IMR-90 (cell line): ENCODE measurements around the gene ST7. TPM values are rescaled to one million over a fixed set of nuclear protein-coding genes. Genes with fewer than 3 reads are reported as not detected.

Experiments
- ATAC-seq: fragments of 200-7000 bp; cut with Tn5 transposase; 2 replicates; pipeline ENCODE4 v1.9.1; 2020; ENCODE audit warnings: low read depth, mild to moderate bottlenecking, moderate library complexity
- BruUV-seq: library from RNA; stranded (reverse); fragments of 400-500 nt; replicated peaks from 2 replicates; lab custom pipeline; 2021; lab: Mats Ljungman, UMichigan
- CTCF ChIA-PET: fragments of 300-600 bp; formaldehyde crosslinking; extraction: SDS; loops from one replicate; lab custom pipeline; 2021; ENCODE audit warnings: antibody characterized with exemption; lab: Yijun Ruan, JAX
- POLR2A ChIA-PET: fragments of 300-600 bp; sonication (Branson Sonifier 250); formaldehyde crosslinking; loops from one replicate; lab custom pipeline; 2022; ENCODE audit warnings: antibody characterized with exemption; ENCODE audit not compliant: unreplicated experiment; lab: Charles Lee
- DNase-seq: peaks from one replicate; pipeline ENCODE4 v3.0.0; 2013
- H2AFZ ChIP-seq: replicated peaks from 2 replicates; pipeline ENCODE3; 2013; ENCODE audit warnings: low read length, mild to moderate bottlenecking; ENCODE audit not compliant: poor library complexity
- H2AK5ac ChIP-seq: 2 replicates; pipeline ENCODE4 v1.6.1; 2013; ENCODE audit warnings: low read depth, low read length, inconsistent platforms
- H2AK9ac ChIP-seq: replicated peaks from 2 replicates; pipeline ENCODE3; 2013; ENCODE audit warnings: mild to moderate bottlenecking, low read depth, low read length, moderate library complexity; ENCODE audit not compliant: poor library complexity
- H2BK120ac ChIP-seq: 2 replicates; pipeline ENCODE4 v1.6.1; 2013; ENCODE audit warnings: low read depth, low read length, inconsistent platforms
- H2BK15ac ChIP-seq: 3 replicates; pipeline ENCODE4 v1.6.1; 2013; ENCODE audit warnings: low read depth, low read length, inconsistent platforms
- H2BK20ac ChIP-seq: 2 replicates; pipeline ENCODE4 v1.6.1; 2013; ENCODE audit warnings: low read depth, mild to moderate bottlenecking, inconsistent platforms, low read length, moderate library complexity
- H2BK5ac ChIP-seq: 2 replicates; pipeline ENCODE4 v1.6.1; 2013; ENCODE audit warnings: mild to moderate bottlenecking, low read depth, low read length, inconsistent platforms; ENCODE audit not compliant: poor library complexity, severe bottlenecking
- H3K14ac ChIP-seq: replicated peaks from 2 replicates; pipeline ENCODE4 v1.6.1; 2013; ENCODE audit warnings: low read depth, low read length, inconsistent platforms
- H3K18ac ChIP-seq: 2 replicates; pipeline ENCODE4 v1.6.1; 2013; ENCODE audit warnings: low read depth, low read length, control low read depth
- H3K23ac ChIP-seq: 2 replicates; pipeline ENCODE4 v1.6.1; 2013; ENCODE audit warnings: low read depth, low read length, inconsistent platforms
- H3K27ac ChIP-seq: 2 replicates; pipeline ENCODE4 v1.5.1; 2013; ENCODE audit warnings: mild to moderate bottlenecking, control low read depth, low read length; ENCODE audit not compliant: insufficient read depth
- H3K27me3 ChIP-seq: 2 replicates; pipeline ENCODE4 v1.6.1; 2013; ENCODE audit warnings: low read length; ENCODE audit not compliant: control insufficient read depth, insufficient read depth
- H3K36me3 ChIP-seq: 2 replicates; pipeline ENCODE4 v1.6.1; 2013; ENCODE audit warnings: low read length, mixed read lengths; ENCODE audit not compliant: control insufficient read depth, insufficient read depth
- H3K4ac ChIP-seq: 2 replicates; pipeline ENCODE4 v1.6.1; 2013; ENCODE audit warnings: low read depth, low read length, inconsistent platforms
- H3K4me1 ChIP-seq: 2 replicates; pipeline ENCODE4 v1.6.1; 2013; ENCODE audit warnings: low read length, mixed read lengths; ENCODE audit not compliant: control insufficient read depth, insufficient read depth
- H3K4me2 ChIP-seq: 2 replicates; pipeline ENCODE4 v1.6.1; 2013; ENCODE audit warnings: low read depth, mild to moderate bottlenecking, control low read depth, low read length, moderate library complexity
- H3K4me3 ChIP-seq: 2 replicates; pipeline ENCODE4 v1.5.1; 2013; ENCODE audit warnings: low read depth, mild to moderate bottlenecking, control low read depth, low read length, moderate library complexity; ENCODE audit not compliant: insufficient read depth
- H3K56ac ChIP-seq: 2 replicates; pipeline ENCODE4 v1.6.1; 2013; ENCODE audit warnings: low read length, inconsistent platforms; ENCODE audit not compliant: insufficient read depth; ENCODE audit errors: extremely low read depth
- H3K79me1 ChIP-seq, 2 experiments: 2 replicates each; pipeline ENCODE4 v1.6.1; 2013; ENCODE audit warnings: low read length in 2 of 2, inconsistent platforms in 1 of 2, low read depth in 1 of 2
- H3K9ac ChIP-seq: 2 replicates; pipeline ENCODE4 v1.6.1; 2013; ENCODE audit warnings: low read depth, low read length, control low read depth
- H3K9me1 ChIP-seq: 2 replicates; pipeline ENCODE4 v1.6.1; 2013; ENCODE audit warnings: low read length, inconsistent platforms; ENCODE audit not compliant: insufficient read depth
- H3K9me3 ChIP-seq: 2 replicates; pipeline ENCODE4 v1.6.1; 2013; ENCODE audit warnings: low read length; ENCODE audit not compliant: control insufficient read depth, insufficient read depth
- H4K20me1 ChIP-seq: 2 replicates; pipeline ENCODE4 v1.6.1; 2013; ENCODE audit warnings: low read length, inconsistent platforms; ENCODE audit not compliant: insufficient read depth
- H4K5ac ChIP-seq: 2 replicates; pipeline ENCODE4 v1.6.1; 2013; ENCODE audit warnings: mild to moderate bottlenecking, low read depth, low read length, control low read depth
- H4K8ac ChIP-seq, 2 experiments: 2 replicates each; pipeline ENCODE4 v1.6.1; 2013; ENCODE audit warnings: low read depth in 2 of 2, low read length in 2 of 2, control low read depth in 1 of 2, inconsistent platforms in 1 of 2
- H4K91ac ChIP-seq: 2 replicates; pipeline ENCODE4 v1.6.1; 2013; ENCODE audit warnings: low read depth, low read length, inconsistent platforms; ENCODE audit not compliant: insufficient read depth
- BHLHE40 ChIP-seq: fragments of 150-350 bp; IDR thresholded peaks from 2 replicates; pipeline ENCODE4 v1.6.1; 2016; ENCODE audit warnings: mild to moderate bottlenecking, low read depth, low read length
- CEBPB ChIP-seq: IDR thresholded peaks from 2 replicates; pipeline ENCODE4 v1.6.1; 2012; ENCODE audit warnings: low read depth, low read length, improper control_type of control experiment
- CHD1 ChIP-seq: IDR thresholded peaks from 2 replicates; pipeline ENCODE4 v1.6.1; 2012; ENCODE audit warnings: low read depth, low read length, improper control_type of control experiment
- FOS ChIP-seq: fragments of 150-350 bp; IDR thresholded peaks from 2 replicates; pipeline ENCODE4 v1.6.1; 2016; ENCODE audit warnings: low read depth, low read length
- MAFK ChIP-seq: IDR thresholded peaks from 2 replicates; pipeline ENCODE4 v1.6.1; 2012; ENCODE audit warnings: low read depth, low read length, improper control_type of control experiment
- MAZ ChIP-seq: IDR thresholded peaks from 2 replicates; pipeline ENCODE4 v1.6.1; 2012; ENCODE audit warnings: low read depth, mild to moderate bottlenecking, low read length, improper control_type of control experiment, moderate library complexity, borderline replicate concordance
- MXI1 ChIP-seq: IDR thresholded peaks from 2 replicates; pipeline ENCODE4 v1.6.1; 2012; ENCODE audit warnings: low read depth, mild to moderate bottlenecking, low read length, moderate library complexity, borderline replicate concordance
- NFE2L2 ChIP-seq: fragments of 150-350 bp; IDR thresholded peaks from 2 replicates; pipeline ENCODE4 v1.6.1; 2016; ENCODE audit warnings: low read depth, mild to moderate bottlenecking, low read length
- POLR2A ChIP-seq: IDR thresholded peaks from 2 replicates; pipeline ENCODE4 v1.6.1; 2012; ENCODE audit warnings: mild to moderate bottlenecking, low read depth, low read length
- RAD21 ChIP-seq: IDR thresholded peaks from 2 replicates; pipeline ENCODE4 v1.6.1; 2012; ENCODE audit warnings: low read length, improper control_type of control experiment
- RCOR1 ChIP-seq: IDR thresholded peaks from 2 replicates; pipeline ENCODE4 v1.6.1; 2012; ENCODE audit warnings: mild to moderate bottlenecking, low read length, improper control_type of control experiment; ENCODE audit not compliant: insufficient replicate concordance
- WGBS, 2 experiments: methylation state at CpG; one replicate each; pipeline versions ENCODE4 v1.1.5 to v1.1.7; 2013; ENCODE audit warnings: missing lambda C conversion rate in 2 of 2; ENCODE audit not compliant: insufficient read length in 1 of 2; ENCODE audit errors: extremely low coverage in 2 of 2; 5-methylcytosine and 5-hydroxymethylcytosine counted together
- dilution Hi-C: fragments of 300-500 bp; cut with HindIII; formaldehyde crosslinking; loops from one replicate; pipeline ENCODE4 v1.14.3; 2018; ENCODE audit warnings: low sequenced_read_pairs; ENCODE audit not compliant: unreplicated experiment
- in situ Hi-C: fragments of 300-500 bp; cut with MboI; formaldehyde crosslinking; loops from 3 replicates; pipeline ENCODE4 v1.14.3; 2019; ENCODE audit warnings: low sequenced_read_pairs, inconsistent platforms, mixed read lengths
- intact Hi-C: fragments of 100-400 bp; cut with micrococcal nuclease; formaldehyde crosslinking; loops from 2 replicates; pipeline ENCODE4 v1.10.0; 2022
- polyA plus RNA-seq, 3 experiments: library from polyadenylated mRNA; depleted of rRNA; stranded (reverse); fragments of >200 nt; gene quantifications; 2 replicates each; pipeline ENCODE4 v1.2.3, GENCODE V29; 2012; ENCODE audit warnings: low replicate concordance in 1 of 3
- total RNA-seq: library from RNA; depleted of rRNA; stranded (reverse); fragments of >200 nt; gene quantifications from 2 replicates; pipeline ENCODE4 v1.2.3, GENCODE V29; 2012
- TF ChIP-seq, protein P1 (sequence below): fragments of 150-350 bp; IDR thresholded peaks from 2 replicates; pipeline ENCODE4 v1.6.1; 2016; ENCODE audit warnings: low read depth, mild to moderate bottlenecking, low read length, moderate library complexity, borderline replicate concordance
- TF ChIP-seq, protein P2 (sequence below): fragments of 150-350 bp; IDR thresholded peaks from 2 replicates; pipeline ENCODE4 v1.6.1; 2017; ENCODE audit warnings: mild to moderate bottlenecking, antibody characterized with exemption, low read length, low read depth
- TF ChIP-seq, protein P3 (sequence below): conservative IDR thresholded peaks from 2 replicates; pipeline ENCODE4 v1.5.1; 2012; ENCODE audit warnings: mild to moderate bottlenecking, low read depth, low read length, improper control_type of control experiment

ST7 gene
- total and polyA plus RNA-seq, 2 of the 4 experiments (the other 2 are of a cell fraction): 18.6 to 26.0 TPM

DNA sequence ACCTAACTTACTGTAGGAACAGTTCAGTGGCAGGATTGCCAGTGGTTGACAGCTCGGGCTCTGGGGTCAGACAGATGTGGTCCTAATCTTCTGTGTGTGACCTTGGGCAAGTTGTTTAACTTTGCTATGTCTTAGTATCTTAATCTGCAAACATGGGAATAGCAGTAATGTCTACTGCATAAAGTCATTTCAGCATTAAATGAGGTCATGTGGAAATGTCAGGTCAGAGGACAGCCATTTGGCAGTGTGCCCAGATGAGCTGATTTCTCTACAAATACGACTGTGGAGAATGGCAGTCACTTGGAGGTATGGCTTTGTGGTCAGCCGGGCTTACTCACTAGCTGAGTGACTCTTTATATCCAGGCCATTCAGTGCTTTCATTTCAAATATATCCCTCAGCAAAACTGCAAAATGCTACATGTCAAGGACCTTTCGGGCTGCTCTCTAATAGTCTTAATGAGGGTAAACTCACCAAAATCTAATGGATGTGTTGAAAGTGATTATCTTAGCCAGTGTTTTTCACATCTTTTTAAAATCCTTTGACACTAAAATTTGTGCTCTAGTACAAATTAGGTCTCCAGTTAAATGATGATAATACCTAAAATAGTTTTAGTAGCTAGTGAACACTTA, 171.4 kb downstream of the ST7 start:
- peak overlapping the region; percentile 49 for H3K4me2 ChIP-seq
- no peak overlapping the region for H3K14ac ChIP-seq
- H4K5ac ChIP-seq: no peak overlapping the region
- H3K56ac ChIP-seq: no peak overlapping the region
- H3K79me1 ChIP-seq: peaks cover 4% of the 10 kb centered on the region in 2 experiments; a peak in 1 of 4 replicates
- peak overlapping the region; percentile 40; the same call in 1 of the 2 replicates for H3K18ac ChIP-seq
- peak overlapping the region; percentile 22; the same call in 1 of the 2 replicates for H2AK5ac ChIP-seq
- no TSS peak for BruUV-seq
- peak overlapping the region; percentile 69 for H3K4ac ChIP-seq
- ChIA-PET POLR2A (no interaction called here), CTCF (interaction anchor here (0.9 to 1.7 kb wide), 2 partner anchors 9 to 194 kb away, joined by 3 to 4 read pairs; no protein-coding TSS in a partner anchor)
- ATAC-seq (peak; percentile 80), DNase-seq (peak; percentile 97)
- no peak overlapping the region for H2AK9ac ChIP-seq
- peaks cover 11% of the 10 kb centered on the region for H3K4me1 ChIP-seq
- H2BK20ac ChIP-seq: peak overlapping the region; percentile 23; the same call in 1 of the 2 replicates
- H3K27ac ChIP-seq: no peak overlapping the region; the same call in 1 of the 2 replicates
- no peak overlapping the region for H3K4me3 ChIP-seq
- no peak overlapping the region for H2BK15ac ChIP-seq
- 0 out of 2 replicates have a peak, but pooled peaks cover 3% of the 10 kb centered on the region for H3K9me1 ChIP-seq
- intact Hi-C loops (loop anchor here (5.0 kb wide), 2 partner anchors 263 to 593 kb away; no protein-coding TSS in a partner anchor), dilution Hi-C loops (no loop called here), in situ Hi-C loops (no loop called here)
- H4K8ac ChIP-seq: peak overlapping the region in 1 of 2 experiments; percentile 38; a peak in 1 of 4 replicates
- no peak overlapping the region for H4K91ac ChIP-seq
- H3K9me3 ChIP-seq: no peaks in the 10 kb centered on the region
- H3K36me3 ChIP-seq: no peaks in the 10 kb centered on the region
- no peaks in the 10 kb centered on the region for H4K20me1 ChIP-seq
- no CpG with 5 or more reads among the region's 4 CpGs for WGBS, 2 experiments
- no peaks in the 10 kb centered on the region for H3K27me3 ChIP-seq
- H2AFZ ChIP-seq: no peak overlapping the region
- no peak overlapping the region for H3K9ac ChIP-seq
- H3K23ac ChIP-seq: peak overlapping the region; percentile 27; the same call in 1 of the 2 replicates
- H2BK120ac ChIP-seq: 0 out of 2 replicates have a peak overlapping the region, but pooled peaks have one; percentile 2
- H2BK5ac ChIP-seq: peak overlapping the region; percentile 86
- TF ChIP-seq RCOR1 (no peak), MAZ (no peak), NFE2L2 (no peak), MXI1 (no peak), MAFK (peak; percentile 51; the same call in 1 of the 2 replicates), CHD1 (no peak), CEBPB (peak; percentile 58; the same call in 1 of the 2 replicates), BHLHE40 (no peak), FOS (peak; percentile 48; the same call in 1 of the 2 replicates), POLR2A (no peak), RAD21 (no peak)
- TF ChIP-seq, protein P1, sequence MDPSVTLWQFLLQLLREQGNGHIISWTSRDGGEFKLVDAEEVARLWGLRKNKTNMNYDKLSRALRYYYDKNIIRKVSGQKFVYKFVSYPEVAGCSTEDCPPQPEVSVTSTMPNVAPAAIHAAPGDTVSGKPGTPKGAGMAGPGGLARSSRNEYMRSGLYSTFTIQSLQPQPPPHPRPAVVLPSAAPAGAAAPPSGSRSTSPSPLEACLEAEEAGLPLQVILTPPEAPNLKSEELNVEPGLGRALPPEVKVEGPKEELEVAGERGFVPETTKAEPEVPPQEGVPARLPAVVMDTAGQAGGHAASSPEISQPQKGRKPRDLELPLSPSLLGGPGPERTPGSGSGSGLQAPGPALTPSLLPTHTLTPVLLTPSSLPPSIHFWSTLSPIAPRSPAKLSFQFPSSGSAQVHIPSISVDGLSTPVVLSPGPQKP: no peak
- TF ChIP-seq, protein P2, sequence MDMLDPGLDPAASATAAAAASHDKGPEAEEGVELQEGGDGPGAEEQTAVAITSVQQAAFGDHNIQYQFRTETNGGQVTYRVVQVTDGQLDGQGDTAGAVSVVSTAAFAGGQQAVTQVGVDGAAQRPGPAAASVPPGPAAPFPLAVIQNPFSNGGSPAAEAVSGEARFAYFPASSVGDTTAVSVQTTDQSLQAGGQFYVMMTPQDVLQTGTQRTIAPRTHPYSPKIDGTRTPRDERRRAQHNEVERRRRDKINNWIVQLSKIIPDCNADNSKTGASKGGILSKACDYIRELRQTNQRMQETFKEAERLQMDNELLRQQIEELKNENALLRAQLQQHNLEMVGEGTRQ: peak; percentile 16; the same call in 1 of the 2 replicates
- TF ChIP-seq, protein P3, sequence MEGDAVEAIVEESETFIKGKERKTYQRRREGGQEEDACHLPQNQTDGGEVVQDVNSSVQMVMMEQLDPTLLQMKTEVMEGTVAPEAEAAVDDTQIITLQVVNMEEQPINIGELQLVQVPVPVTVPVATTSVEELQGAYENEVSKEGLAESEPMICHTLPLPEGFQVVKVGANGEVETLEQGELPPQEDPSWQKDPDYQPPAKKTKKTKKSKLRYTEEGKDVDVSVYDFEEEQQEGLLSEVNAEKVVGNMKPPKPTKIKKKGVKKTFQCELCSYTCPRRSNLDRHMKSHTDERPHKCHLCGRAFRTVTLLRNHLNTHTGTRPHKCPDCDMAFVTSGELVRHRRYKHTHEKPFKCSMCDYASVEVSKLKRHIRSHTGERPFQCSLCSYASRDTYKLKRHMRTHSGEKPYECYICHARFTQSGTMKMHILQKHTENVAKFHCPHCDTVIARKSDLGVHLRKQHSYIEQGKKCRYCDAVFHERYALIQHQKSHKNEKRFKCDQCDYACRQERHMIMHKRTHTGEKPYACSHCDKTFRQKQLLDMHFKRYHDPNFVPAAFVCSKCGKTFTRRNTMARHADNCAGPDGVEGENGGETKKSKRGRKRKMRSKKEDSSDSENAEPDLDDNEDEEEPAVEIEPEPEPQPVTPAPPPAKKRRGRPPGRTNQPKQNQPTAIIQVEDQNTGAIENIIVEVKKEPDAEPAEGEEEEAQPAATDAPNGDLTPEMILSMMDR: no peak
